Skin of body (tissue), 2 donors: ENCODE data around the gene CCDC157. TPM values are rescaled to one million over a fixed set of nuclear protein-coding genes. Genes with fewer than 3 reads are reported as not detected.
A peak's percentile ranks its signal among the peaks of the same experiment; 100 is the strongest.
"Not testable (repeated sequence)": the region's sequence is repeated elsewhere in the genome, so short reads cannot be mapped to it uniquely, and the experiment has no call there.

ENCODE experiments used
- DNase-seq: peaks from one replicate; lab custom pipeline; 2025; lab: John Stamatoyannopoulos, UW
- total RNA-seq: library from RNA; depleted of rRNA; stranded (reverse); fragments of >200 nt; gene quantifications from one replicate; pipeline ENCODE4 v1.2.3, GENCODE V29; 2014

Gene CCDC157
- total RNA-seq, 1 donor from 2014 or later = 1.8 TPM

DNA sequence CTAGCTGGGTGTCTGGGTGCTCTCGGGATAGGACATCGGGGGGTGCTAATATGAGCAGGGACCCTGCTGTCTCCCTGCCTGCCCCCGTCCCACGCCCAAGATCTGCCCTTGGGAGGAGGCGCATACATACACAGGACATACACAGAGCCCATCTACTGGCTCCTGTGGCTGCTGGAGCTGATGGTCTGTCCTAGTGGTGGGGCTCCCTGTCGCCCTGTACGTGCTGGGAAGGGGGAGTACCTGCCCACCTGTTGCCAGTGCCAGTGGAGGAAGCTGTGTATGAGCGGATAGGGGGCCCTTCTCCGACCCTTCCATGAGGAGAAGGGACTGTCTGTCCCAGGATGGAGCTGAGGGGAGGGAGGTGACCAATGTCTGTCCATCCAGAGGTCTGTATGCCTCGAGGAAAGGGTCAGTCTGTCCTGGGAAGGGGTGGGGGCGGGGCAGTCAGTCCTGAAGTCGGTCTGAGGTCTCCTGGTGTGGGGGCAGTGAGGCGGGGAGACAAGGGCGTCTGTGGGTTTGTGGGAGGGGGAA is 31.0 kb upstream of the CCDC157 start:
- DNase-seq = no peak

DNA sequence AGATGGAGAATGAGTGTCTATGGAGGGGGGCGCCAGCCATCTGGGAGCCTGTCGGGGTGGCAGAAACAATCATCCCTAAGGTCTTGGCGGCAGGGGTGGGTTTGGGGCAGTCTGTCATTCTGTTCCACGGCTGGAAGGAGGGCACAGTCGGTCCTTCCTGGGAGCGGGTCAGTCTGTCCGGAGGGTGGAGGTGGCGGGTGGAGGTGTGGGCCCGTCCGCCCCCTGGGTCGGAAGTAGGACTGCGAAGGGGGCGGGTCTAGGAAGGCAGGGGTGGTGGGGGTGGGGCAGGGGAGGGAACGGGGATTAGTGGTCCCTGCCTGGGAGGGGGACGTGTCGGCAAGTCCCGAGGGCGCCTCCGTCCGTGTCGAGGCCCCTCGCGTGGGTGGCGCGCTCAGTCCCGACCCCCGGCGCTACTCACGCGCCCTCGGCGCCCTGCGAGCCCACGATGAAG is 30.5 kb upstream of the CCDC157 start:
- DNase-seq = no peak

DNA sequence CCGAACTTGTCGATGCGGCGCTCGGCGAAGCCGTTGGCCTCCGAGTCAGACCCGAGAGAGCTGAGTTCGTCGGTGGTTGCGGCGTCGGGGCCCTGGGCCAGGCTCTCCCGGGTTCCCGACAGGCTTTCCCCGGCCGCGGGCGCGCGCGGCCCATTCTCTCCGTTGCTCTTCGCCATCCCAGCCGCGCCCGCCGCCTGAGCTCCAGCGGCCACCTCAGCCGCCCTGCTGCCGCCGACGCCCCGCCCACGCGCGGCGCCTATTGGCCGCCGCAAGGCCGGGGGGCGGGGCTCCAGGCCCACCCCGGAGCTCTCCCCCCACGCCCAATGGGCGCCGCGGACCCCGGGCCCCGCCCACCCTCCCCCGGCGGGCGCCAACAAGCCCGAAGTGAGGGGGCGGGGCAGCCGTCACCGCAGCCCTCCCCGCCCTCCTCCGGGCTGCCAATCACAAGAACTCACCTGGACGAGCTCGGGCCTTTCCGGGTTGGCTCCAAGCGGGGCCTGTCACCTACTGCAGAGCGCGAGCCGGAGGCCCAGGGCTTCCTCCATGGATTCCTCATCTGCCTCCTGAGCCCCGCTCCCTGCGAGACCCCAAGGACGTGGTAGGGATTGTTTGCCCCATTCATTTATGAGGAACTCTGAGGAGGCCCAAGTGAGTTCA is 30.0 kb upstream of the CCDC157 start, which contains the start of gene TBC1D10A:
Gene TBC1D10A, minus strand, starts transcription at position 236 of the 657 bp plus-strand sequence. Its CDS starts 60 bp downstream, at position 176.
- peak; percentile 83 for DNase-seq

DNA sequence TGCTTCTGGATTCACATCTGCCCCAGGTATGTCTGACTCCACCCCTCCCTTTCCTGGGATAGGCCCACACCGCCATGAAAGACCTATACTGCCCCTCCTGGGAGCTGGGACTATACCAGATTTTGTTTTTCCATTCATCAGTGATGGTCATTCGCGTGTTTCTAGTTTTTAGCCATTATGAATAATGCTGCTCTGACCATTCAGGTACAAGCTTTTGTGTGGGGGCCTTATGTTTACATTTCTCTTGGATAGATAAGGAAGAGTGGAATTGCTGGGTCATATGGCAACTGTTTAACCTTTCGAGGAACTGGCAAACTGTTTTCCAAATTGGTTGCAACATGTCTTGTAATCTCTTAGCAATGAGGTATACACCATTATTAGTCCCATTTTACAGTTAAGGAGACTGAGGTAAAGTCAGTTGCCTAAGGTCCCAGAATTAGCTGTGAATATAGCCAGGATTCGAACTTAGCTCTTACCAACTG is 28.9 kb upstream of the CCDC157 start:
- DNase-seq = no peak

DNA sequence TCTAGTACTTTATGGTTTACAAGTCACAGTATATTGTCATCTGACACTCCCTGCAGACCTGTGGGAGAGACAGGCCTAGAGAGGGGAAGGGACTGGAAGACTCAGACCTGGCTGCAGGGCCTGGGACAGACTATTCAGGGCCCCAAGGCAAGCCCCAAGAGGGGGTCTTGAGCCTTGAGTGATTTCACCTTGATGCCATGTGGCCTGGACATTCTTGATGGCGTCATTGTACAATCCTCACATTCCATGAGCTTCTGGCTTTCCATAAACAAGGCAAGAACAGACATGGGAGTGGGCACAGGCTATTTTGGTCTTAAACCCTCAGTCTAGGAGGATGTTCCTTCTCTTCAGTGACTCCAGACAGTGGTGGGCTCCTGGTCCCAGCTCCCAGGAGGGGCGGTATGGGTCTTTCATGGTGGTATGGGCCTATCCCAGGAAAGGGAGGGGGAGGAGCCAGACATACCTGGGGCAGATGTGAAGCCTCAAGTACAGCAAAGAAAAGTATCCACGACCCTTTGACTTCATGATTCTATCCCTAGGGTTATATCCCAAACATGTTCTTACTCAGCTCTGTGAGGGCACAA is 28.2 kb upstream of the CCDC157 start:
- no peak for DNase-seq

DNA sequence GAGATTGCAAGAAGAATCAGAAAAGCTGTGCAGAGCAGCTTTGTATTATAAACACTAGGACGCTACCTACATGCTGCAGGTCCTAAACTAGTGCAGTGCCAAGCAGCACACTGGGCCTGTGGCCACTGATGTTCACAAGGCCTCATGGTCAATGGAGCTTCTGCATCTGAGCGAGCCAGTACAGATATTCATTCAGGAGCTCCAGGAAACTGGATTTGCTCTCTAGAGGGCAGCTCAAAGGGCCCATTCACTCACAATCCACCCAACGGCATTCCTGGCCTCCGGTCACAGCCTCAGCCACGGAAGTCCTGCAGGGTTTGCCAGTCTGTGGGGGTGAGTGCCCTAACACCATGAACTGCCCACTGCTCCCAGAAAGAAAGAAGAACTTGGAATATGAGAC is 24.3 kb upstream of the CCDC157 start:
- no peak for DNase-seq

DNA sequence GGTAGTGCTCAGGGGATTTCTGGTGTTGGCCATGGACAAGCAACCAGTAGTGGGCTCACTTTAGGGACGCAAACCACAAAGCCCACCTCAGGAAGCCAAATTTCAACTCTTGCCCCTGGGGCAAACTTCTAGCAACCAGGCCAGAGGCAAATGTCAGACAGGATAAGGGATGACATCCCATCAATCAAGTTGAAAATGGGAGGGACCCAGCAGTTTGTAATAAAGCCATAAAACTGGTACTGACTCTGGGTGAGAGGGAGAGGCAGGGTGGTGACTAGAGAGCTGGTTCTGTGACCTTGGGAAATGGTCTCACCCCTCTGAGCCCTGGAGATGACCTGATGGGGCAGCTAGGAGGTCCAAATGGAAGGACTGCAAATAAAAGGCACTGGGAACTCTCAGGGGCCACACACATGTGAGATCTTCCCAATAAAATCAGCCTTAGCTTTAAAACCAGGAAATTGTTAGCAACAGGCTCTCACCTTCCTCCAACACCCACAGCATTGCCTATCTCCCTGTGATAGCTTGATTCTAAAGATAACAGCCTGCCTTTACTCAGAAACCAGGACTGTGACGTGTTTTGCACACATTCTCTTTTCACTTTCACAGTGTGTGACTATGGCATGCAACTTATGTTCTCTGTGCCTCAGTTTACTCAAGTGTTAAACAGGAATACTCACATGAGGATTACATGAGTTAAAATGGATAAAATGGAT is 23.7 kb upstream of the CCDC157 start:
- DNase-seq = no peak

DNA sequence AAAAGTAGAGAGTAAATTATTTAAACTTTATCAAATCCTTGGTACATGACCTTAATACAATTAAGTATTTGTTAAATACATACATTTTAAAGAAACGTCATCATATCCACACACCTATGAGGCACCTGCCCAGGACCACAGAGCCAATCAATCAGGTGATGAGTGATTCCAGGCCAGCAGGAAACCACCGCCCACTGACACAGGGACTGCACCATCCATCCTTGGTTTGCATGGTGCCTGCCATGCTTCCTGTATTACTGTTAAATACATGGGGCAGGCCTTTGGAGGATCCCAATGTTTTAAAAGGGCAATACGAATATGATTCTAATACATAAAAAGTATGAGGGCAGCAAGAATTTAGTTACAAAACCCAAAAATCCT is 23.1 kb upstream of the CCDC157 start:
- DNase-seq = no peak

DNA sequence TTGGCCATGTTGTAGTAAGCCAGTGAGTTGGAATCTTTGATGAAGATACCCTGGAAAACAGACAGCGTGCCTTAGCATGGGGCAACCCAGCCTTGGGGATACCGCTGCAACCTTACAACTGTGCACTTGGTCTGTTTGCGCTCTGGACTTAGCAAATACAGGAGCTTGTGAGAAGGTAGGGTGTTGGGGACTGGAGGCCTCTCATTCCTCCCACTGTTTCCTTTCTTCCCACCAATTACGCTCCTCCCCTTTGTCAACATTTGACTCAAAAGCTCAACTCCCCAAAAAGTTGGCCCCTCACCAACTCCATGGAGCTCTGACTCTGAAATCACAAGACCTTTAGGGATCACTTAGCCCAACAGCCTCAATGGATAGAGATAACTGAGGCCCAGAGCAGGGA is 22.2 kb upstream of the CCDC157 start:
- no peak for DNase-seq

DNA sequence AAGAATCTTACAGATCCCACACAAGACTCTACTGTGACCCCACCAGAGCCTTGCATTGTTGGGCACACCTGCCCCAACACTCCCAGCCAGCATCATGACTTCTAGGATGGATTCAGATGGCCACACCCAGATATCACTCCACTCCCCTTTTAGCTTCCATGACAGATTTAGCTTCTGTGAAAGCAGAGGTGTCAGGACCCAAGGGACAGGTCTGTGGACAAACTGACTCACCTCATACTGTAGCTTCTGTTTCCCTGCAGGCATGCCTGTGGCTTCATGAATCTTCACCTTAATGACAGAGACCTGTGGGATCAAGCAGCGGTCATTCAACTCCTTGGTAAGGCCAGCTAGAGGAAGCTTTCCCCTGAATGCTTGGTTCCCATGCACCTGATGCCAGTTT is 21.6 kb upstream of the CCDC157 start:
- no peak for DNase-seq

DNA sequence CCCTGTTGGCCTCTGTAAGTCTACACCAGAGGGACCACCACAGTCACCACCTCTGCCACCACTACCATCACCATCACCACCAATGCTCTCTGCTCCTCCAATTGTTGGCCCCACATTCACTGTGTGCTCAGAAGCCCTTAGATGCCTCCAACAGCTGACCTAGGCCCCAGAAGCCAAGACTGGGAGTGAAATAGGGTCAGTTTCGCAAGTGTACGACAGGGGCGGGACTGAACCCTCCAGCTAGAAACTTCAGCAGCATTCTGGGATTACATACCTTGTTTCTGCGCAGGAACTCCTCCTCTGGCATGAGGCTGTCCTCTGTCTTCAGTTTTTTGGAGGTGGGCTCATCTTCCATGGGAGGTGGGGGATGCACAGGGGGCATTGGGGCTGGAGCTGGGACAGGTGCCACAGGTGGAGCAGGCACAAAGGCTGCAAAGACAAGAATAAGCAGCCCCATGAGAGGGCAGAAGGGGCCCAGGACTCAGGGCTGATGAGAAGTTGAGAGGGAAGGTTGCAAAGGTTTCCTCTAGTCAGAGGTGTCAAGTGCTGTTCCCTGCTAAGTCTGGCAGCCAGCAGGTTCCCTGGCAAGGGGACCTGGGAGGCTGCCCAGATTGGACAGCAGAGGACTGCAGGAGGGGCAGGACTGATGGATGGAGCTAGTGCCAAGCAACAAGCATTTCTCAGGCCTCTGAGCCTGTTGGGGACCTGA is 19.9 kb upstream of the CCDC157 start:
- no peak for DNase-seq

DNA sequence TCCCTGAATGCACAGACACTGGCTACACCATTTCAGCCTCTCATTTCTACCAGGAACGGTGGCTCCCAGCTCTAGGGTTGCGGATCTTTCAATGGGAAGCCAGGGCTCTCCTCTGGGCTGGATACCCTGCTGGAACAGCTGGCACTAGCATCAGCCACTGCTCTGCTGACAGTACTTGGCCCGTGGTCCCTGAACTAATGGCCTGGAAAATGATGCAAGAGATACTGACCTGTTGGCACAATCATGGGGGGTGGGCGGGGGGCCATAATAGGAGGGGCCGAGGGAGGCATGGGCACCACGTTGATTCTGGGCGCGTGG is 19.4 kb upstream of the CCDC157 start:
- no peak for DNase-seq

DNA sequence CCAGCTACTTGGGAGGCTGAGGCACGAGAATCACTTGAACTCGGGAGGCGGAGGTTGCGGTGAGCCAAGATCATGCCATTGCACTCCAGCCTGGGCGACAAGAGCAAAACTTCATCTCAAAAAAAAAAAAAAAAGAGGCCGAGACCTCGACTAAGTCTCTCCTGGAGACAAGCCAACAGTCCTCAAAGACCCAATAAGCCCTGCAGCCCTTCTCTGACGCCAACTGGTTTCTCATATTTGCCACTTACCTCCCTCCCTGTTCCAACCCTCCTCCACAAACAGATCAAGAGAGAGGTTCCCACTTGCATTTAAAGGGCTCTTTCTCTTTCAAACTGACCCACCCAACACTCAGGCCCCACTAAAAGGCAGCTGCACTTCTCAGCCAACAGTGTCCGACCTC is 18.5 kb upstream of the CCDC157 start:
- DNase-seq = not testable (repeated sequence)

DNA sequence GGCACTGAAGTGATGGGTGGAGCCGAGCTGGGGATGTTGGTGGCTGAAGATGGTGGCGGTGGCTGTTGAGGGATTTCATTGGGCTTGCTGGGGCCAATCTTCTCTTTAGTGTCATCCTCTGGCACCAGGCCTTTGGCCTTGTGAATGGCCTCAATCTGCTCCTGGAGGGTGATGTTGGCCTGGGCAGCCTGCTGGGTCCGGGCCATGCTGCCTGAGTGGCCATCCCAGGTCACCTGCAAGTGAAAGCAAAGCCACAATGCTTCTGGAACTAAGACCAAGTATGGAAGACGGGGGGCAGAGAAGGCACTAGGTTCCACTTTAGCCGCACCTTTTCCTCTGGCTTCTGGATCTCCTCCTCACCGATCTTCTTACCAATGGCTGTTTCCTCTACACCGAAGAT is 18.0 kb upstream of the CCDC157 start:
- DNase-seq = no peak

DNA sequence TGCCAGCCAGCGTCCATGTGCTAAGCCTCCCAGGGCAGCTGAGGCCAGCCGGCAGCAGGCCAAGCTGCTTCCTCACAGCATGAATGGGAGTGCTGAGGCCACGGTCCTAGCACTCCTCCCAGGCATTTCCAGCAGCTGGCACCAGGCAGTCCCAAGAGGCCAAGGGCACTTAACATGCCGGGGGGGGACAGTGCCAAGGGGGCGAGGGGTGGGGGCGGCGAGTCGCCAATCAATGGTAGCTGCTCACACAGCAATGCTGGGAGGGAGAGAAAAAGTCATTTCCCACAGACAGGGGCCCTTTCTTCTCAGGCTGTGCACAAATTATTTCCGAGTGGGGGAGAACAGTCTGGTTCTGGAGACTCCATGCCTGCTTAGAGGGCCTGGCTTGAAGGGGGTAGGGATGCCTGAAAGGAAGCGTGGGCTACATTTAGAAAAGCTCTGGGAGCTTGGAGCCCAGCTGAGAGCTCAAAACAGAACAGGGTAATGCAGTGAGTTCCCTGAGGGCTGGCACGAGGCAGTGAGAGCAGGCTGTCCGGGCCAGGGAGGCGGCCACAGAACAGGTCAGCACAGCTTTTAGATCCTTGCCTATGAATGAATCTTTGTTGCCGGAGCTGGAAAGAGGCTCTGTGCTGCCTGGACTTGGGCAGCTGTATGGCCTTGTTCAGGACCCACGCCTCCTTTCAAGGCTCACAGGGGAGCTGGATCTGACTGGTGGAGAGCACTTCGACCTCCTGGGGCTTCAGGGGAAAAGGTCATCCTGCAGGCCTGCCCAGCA is 15.7 kb upstream of the CCDC157 start:
- DNase-seq = peak; percentile 68

DNA sequence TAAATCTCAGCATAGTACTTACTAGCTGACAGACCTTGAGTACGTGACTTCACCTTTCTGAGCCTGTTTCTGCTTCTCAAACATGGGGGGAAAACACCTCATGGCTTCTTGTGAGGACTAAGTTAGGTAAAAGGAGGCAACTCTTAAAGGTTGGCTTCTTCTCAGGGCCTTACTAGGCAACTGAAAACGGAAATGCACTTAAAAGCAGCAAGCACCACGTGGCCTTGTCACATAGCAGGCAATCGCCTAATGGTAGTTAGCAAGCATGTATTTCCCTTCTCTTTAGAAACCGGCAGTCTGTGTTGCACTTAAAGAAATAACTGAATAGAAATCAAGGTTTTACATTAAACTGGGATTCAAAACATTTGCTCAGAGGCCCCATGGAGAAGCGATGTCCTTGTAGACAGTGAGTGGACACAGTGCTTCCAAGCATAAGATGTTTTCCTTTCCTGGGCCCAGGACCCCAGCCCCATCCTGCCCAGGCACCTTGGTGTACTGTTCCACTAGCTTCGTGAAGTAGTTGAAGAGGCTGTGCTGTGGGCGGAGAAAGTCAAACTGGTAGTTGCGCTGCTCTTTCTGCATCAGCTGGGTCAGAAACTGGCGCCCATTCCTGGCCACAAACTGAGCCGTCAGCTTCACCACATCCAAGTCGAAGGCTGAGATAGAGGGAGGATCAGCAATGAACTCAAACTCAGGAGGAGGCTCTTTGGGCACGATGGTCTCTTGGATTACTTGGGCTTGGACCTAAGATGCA is 12.2 kb upstream of the CCDC157 start:
- DNase-seq = no peak

DNA sequence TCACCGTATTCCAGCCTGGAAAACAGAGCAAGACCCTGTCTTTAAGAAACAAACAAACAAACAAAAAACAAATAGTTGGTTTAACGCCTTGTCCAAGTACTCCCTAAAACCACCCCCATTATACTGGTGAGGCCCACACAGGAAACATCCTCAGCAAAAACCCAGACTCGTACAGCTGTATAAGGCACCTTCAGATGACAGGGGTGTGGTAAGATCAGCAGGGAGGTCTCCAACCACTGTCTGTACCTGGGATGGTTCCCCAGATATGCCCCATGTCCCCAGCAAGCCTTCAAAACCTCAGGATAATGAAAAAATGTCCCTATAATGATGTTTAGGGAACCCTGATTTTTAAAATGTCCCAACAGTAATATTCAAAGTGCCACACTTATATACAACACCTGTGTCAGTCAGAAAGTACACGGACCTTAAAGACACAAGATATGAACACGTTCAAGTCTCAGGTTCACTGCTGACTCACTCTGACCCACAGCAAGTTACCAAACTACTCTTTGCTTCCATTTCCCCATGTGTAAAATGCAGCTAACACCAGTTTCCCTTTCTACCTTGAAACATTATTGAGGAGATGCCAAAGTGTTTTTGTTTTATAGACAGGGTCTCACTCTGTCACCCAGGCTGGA is 9.4 kb upstream of the CCDC157 start:
- no peak for DNase-seq

DNA sequence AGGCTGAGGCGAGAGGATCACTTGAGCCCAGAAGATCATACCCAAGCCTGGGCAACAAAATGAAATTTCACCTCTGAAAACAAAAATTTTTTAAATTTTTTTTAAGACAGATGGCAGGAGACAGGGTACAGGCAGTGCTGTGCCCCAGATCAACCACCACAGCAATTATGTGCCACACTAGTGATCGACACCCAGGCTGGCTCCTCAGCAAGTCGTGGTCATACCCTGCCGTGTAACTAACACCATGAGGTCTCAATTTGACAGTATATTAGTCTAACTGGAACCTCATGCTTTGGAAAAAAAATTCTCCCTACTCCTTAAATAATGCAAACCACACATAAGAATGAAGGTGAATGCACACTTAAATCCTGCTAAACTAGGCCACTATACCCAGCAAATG is 8.4 kb upstream of the CCDC157 start:
- DNase-seq = no peak

DNA sequence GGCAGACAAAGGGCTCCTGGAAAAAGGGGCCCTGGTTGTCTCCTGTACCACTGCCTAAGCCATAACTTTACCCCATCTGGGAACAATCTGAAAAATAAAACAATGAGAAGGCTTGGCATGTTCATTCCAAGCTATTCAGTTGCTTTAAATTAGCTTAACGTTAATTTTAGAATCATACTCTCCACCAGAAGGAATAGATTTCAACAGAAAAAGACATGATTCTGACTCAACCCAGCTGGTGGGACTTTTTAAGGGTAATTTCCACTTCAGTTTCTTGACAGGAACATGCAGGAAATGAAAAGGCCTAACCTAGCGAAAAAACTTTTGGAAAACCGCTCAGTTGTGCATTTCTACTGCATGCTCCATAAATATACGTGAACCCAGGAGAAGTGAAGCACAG is 8.0 kb upstream of the CCDC157 start:
- DNase-seq = peak; percentile 90

DNA sequence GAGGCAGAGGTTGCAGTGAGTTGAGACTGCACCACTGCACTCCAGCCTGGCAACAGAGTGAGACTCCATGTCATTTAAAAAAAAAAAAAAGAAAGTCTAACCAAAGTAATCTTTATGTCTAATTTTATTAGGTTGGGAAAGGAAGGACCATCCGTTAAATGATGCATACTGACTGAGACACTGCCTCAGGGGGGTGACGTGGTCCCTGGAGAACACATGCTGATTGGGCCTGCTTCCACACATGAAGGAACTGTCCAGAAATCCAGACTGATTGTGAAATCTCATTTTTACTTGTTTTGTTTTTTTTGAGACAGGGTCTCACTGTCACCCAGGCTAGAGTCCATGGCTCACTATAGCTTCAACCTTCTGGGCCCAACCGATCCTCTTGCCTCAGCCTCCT is 5.6 kb upstream of the CCDC157 start:
- no peak for DNase-seq
